Lower lobe of right lung (tissue), 2 donors: ENCODE measurements around the gene CCDC92B. TPM values are rescaled to one million over a fixed set of nuclear protein-coding genes. Genes with fewer than 3 reads are reported as not detected.

Experiments used
- ATAC-seq, 2 donors: fragments of 200-7000 bp; cut with Tn5 transposase; one replicate each; pipeline ENCODE4 v1.9.1; 2020 to 2022; ENCODE audit warnings: mild to moderate bottlenecking in 2 of 2, moderate library complexity in 2 of 2
- DNase-seq: peaks from one replicate; pipeline ENCODE4 v3.0.0-alpha.2; 2020
- H3K27ac ChIP-seq: fragments of 200-600 bp; one replicate; pipeline ENCODE4 v1.8.0; 2022
- H3K27me3 ChIP-seq: fragments of 200-600 bp; one replicate; pipeline ENCODE4 v1.8.0; 2022; ENCODE audit warnings: low read depth
- H3K36me3 ChIP-seq: fragments of 200-600 bp; one replicate; pipeline ENCODE4 v1.8.0; 2022; ENCODE audit warnings: mild to moderate bottlenecking
- H3K4me1 ChIP-seq: fragments of 200-600 bp; one replicate; pipeline ENCODE4 v1.8.0; 2022
- H3K4me3 ChIP-seq: fragments of 200-600 bp; one replicate; pipeline ENCODE4 v1.8.0; 2022; ENCODE audit warnings: mild to moderate bottlenecking
- H3K9me3 ChIP-seq: fragments of 200-600 bp; one replicate; pipeline ENCODE4 v1.8.0; 2022
- CTCF ChIP-seq: fragments of 200-600 bp; IDR thresholded peaks from one replicate; pipeline ENCODE4 v1.8.0; 2022; ENCODE audit warnings: antibody characterized with exemption, mild to moderate bottlenecking
- intact Hi-C: fragments of 100-400 bp; cut with DNase I; formaldehyde crosslinking; loops from one replicate; pipeline ENCODE4 v1.11.0; 2022
- total RNA-seq: library from RNA; stranded (reverse); fragmentation: NEBNext Ultra II Directional; extraction: Animal tissue kit (Norgen Biotek cat#: 25700); gene quantifications from one replicate; pipeline ENCODE4 v1.2.1, GENCODE V29; 2021
- donor health status: DM: no; HTN: yes; CAD: no; lungs with severe emphysema.

The CCDC92B gene
- total RNA-seq, 1 donor from 2014 or later, result 0.12 TPM

DNA sequence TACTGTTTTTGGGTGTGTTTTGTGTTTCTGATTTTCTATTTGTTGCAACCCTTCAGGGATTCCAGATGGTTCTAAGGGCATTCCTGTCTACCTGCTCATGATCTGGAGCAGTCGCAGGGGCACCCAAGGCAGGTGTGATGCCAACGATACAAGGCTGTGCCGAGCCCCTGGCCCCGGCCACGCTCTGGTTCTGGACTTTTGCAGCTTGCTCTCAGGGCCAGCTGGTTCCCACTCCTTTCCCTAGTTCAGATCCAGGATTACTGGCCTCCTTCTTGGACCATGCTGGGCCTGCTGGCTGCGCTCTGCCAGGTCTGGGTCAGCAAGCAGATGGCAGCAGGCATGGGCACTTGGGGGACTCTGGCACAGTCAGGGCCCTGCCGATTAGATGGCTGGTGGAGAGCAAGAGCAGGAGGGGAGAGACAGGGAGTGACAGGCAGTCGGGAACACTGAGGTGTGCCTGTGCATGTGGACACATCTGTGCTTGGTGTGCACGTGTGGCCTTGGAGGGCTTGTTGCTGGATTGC, 31.5 kb upstream of the CCDC92B start:
- intact Hi-C loops, result no loop called here
- H3K4me3 ChIP-seq, result no peak overlapping the region
- TF ChIP-seq CTCF, result no peak
- no peak overlapping the region for H3K27ac ChIP-seq
- no peak for DNase-seq
- H3K4me1 ChIP-seq, result no peaks in the 10 kb centered on the region
- H3K27me3 ChIP-seq, result peaks cover 34% of the 10 kb centered on the region
- no peak for ATAC-seq
- no peaks in the 10 kb centered on the region for H3K36me3 ChIP-seq
- H3K9me3 ChIP-seq, result no peaks in the 10 kb centered on the region

DNA sequence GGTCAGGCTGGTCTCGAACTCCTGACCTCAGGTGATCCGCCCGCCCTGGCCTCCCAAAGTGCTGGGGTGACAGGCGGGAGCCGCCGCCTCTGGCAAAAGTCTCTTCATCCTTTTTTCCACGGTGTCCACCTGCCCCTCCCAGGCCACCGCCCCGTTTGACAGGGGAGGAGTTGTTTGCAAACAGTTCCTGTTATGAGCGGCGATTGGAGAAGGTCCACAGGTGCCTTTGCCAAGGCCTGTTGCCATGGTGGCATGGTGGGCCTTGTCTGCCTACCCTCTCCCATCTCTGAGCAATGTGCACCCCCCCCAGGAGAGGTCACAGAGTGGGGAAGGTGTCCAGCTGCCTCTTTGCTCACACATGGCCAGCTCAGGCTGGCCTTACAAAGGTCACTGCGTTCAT, 30.8 kb upstream of the CCDC92B start:
- intact Hi-C loops, result no loop called here
- peaks cover 42% of the 10 kb centered on the region for H3K27me3 ChIP-seq
- ATAC-seq, result no peak
- TF ChIP-seq CTCF, result no peak
- H3K4me3 ChIP-seq, result no peak overlapping the region
- no peaks in the 10 kb centered on the region for H3K4me1 ChIP-seq
- DNase-seq, result no peak
- H3K9me3 ChIP-seq, result no peaks in the 10 kb centered on the region
- no peaks in the 10 kb centered on the region for H3K36me3 ChIP-seq
- H3K27ac ChIP-seq, result no peak overlapping the region

DNA sequence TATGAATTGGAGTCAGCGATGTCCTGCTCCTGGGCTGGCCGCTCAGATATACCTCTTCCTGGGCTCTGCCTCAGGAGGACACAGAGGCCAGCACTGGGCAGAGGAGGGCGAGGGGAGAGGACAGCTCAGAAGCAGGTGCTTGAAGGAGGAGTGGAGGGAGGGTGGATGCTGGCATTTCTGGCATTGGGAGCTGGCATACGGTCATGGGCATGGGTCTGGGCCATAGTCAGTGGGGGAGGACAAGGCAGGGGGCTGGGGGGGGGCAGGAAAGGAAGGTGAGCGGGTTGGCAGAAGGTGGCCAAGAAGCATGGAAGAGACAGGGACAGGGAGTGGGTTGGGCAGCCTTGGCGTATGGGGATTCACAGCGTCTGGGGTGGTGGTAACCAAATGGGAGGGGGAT, 30.1 kb upstream of the CCDC92B start:
- intact Hi-C loops, result no loop called here
- H3K4me3 ChIP-seq, result no peak overlapping the region
- no peaks in the 10 kb centered on the region for H3K4me1 ChIP-seq
- DNase-seq (no peak), ATAC-seq (no peak)
- no peak overlapping the region for H3K27ac ChIP-seq
- H3K36me3 ChIP-seq, result no peaks in the 10 kb centered on the region
- H3K9me3 ChIP-seq, result no peaks in the 10 kb centered on the region
- H3K27me3 ChIP-seq, result peaks cover 46% of the 10 kb centered on the region
- TF ChIP-seq CTCF, result no peak

- intact Hi-C loops, result no loop called here
- no peak for TF ChIP-seq CTCF
- Histone ChIP-seq H3K27ac (no peak overlapping the region), H3K4me3 (no peak overlapping the region), H3K9me3 (no peaks in the 10 kb centered on the region), H3K4me1 (no peaks in the 10 kb centered on the region), H3K27me3 (peaks cover 56% of the 10 kb centered on the region), H3K36me3 (no peaks in the 10 kb centered on the region)
- ATAC-seq (no peak), DNase-seq (no peak)
Measured at GRCh38 chr17:2778489-2778888, 29.0 kb upstream of the CCDC92B start.

DNA sequence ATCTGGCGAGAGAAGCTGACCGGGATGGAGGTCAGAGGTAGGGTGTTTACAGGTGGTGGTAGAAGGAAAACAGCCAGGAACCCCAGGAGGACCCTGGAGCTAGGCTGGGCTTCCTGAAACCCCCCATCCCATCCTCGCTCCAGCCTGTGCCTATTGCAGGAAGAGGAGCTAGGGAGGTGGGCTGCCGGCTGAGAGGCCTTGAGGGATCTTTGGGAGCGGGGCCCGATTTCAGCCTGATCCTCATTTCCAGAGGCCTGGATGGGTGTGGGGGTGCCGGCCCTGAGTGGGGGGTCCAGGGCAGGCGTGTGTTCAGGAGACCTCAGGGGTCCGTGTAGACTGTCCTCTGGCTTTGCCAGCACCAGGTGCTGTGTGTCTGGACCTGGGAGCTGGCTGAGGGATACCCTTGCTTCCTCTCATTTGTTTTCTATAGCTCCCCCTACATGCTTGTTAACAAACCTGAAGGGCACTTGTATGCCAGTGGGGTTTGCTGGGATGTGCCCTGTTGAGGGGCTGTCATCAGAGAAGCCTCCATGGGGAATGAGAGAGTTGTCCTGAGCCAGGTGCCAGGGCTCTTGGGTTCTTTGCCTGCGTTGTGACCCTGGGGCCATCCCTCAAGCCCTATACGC, 27.9 kb upstream of the CCDC92B start:
- intact Hi-C loops, result no loop called here
- Histone ChIP-seq H3K27me3 (peaks cover 61% of the 10 kb centered on the region), H3K4me3 (no peak overlapping the region), H3K9me3 (no peaks in the 10 kb centered on the region), H3K27ac (no peak overlapping the region), H3K4me1 (no peaks in the 10 kb centered on the region), H3K36me3 (no peaks in the 10 kb centered on the region)
- DNase-seq, result no peak
- no peak for TF ChIP-seq CTCF
- no peak for ATAC-seq
